IMR-90 (cell line): ENCODE measurements around the gene WDR81. TPM values are rescaled to one million over a fixed set of nuclear protein-coding genes. Genes with fewer than 3 reads are reported as not detected.

Experiments
- ATAC-seq: fragments of 200-7000 bp; cut with Tn5 transposase; 2 replicates; pipeline ENCODE4 v1.9.1; 2020; ENCODE audit warnings: low read depth, mild to moderate bottlenecking, moderate library complexity
- BruUV-seq: library from RNA; stranded (reverse); fragments of 400-500 nt; replicated peaks from 2 replicates; lab custom pipeline; 2021; lab: Mats Ljungman, UMichigan
- CTCF ChIA-PET: fragments of 300-600 bp; formaldehyde crosslinking; extraction: SDS; loops from one replicate; lab custom pipeline; 2021; ENCODE audit warnings: antibody characterized with exemption; lab: Yijun Ruan, JAX
- POLR2A ChIA-PET: fragments of 300-600 bp; sonication (Branson Sonifier 250); formaldehyde crosslinking; loops from one replicate; lab custom pipeline; 2022; ENCODE audit warnings: antibody characterized with exemption; ENCODE audit not compliant: unreplicated experiment; lab: Charles Lee
- DNase-seq: peaks from one replicate; pipeline ENCODE4 v3.0.0; 2013
- H2AFZ ChIP-seq: replicated peaks from 2 replicates; pipeline ENCODE3; 2013; ENCODE audit warnings: low read length, mild to moderate bottlenecking; ENCODE audit not compliant: poor library complexity
- H2AK5ac ChIP-seq: 2 replicates; pipeline ENCODE4 v1.6.1; 2013; ENCODE audit warnings: low read depth, low read length, inconsistent platforms
- H2AK9ac ChIP-seq: replicated peaks from 2 replicates; pipeline ENCODE3; 2013; ENCODE audit warnings: mild to moderate bottlenecking, low read depth, low read length, moderate library complexity; ENCODE audit not compliant: poor library complexity
- H2BK120ac ChIP-seq: 2 replicates; pipeline ENCODE4 v1.6.1; 2013; ENCODE audit warnings: low read depth, low read length, inconsistent platforms
- H2BK15ac ChIP-seq: 3 replicates; pipeline ENCODE4 v1.6.1; 2013; ENCODE audit warnings: low read depth, low read length, inconsistent platforms
- H2BK20ac ChIP-seq: 2 replicates; pipeline ENCODE4 v1.6.1; 2013; ENCODE audit warnings: low read depth, mild to moderate bottlenecking, inconsistent platforms, low read length, moderate library complexity
- H2BK5ac ChIP-seq: 2 replicates; pipeline ENCODE4 v1.6.1; 2013; ENCODE audit warnings: mild to moderate bottlenecking, low read depth, low read length, inconsistent platforms; ENCODE audit not compliant: poor library complexity, severe bottlenecking
- H3K14ac ChIP-seq: replicated peaks from 2 replicates; pipeline ENCODE4 v1.6.1; 2013; ENCODE audit warnings: low read depth, low read length, inconsistent platforms
- H3K18ac ChIP-seq: 2 replicates; pipeline ENCODE4 v1.6.1; 2013; ENCODE audit warnings: low read depth, low read length, control low read depth
- H3K23ac ChIP-seq: 2 replicates; pipeline ENCODE4 v1.6.1; 2013; ENCODE audit warnings: low read depth, low read length, inconsistent platforms
- H3K27ac ChIP-seq: 2 replicates; pipeline ENCODE4 v1.5.1; 2013; ENCODE audit warnings: mild to moderate bottlenecking, control low read depth, low read length; ENCODE audit not compliant: insufficient read depth
- H3K27me3 ChIP-seq: 2 replicates; pipeline ENCODE4 v1.6.1; 2013; ENCODE audit warnings: low read length; ENCODE audit not compliant: control insufficient read depth, insufficient read depth
- H3K36me3 ChIP-seq: 2 replicates; pipeline ENCODE4 v1.6.1; 2013; ENCODE audit warnings: low read length, mixed read lengths; ENCODE audit not compliant: control insufficient read depth, insufficient read depth
- H3K4ac ChIP-seq: 2 replicates; pipeline ENCODE4 v1.6.1; 2013; ENCODE audit warnings: low read depth, low read length, inconsistent platforms
- H3K4me1 ChIP-seq: 2 replicates; pipeline ENCODE4 v1.6.1; 2013; ENCODE audit warnings: low read length, mixed read lengths; ENCODE audit not compliant: control insufficient read depth, insufficient read depth
- H3K4me2 ChIP-seq: 2 replicates; pipeline ENCODE4 v1.6.1; 2013; ENCODE audit warnings: low read depth, mild to moderate bottlenecking, control low read depth, low read length, moderate library complexity
- H3K4me3 ChIP-seq: 2 replicates; pipeline ENCODE4 v1.5.1; 2013; ENCODE audit warnings: low read depth, mild to moderate bottlenecking, control low read depth, low read length, moderate library complexity; ENCODE audit not compliant: insufficient read depth
- H3K56ac ChIP-seq: 2 replicates; pipeline ENCODE4 v1.6.1; 2013; ENCODE audit warnings: low read length, inconsistent platforms; ENCODE audit not compliant: insufficient read depth; ENCODE audit errors: extremely low read depth
- H3K79me1 ChIP-seq, 2 experiments: 2 replicates each; pipeline ENCODE4 v1.6.1; 2013; ENCODE audit warnings: low read length in 2 of 2, inconsistent platforms in 1 of 2, low read depth in 1 of 2
- H3K9ac ChIP-seq: 2 replicates; pipeline ENCODE4 v1.6.1; 2013; ENCODE audit warnings: low read depth, low read length, control low read depth
- H3K9me1 ChIP-seq: 2 replicates; pipeline ENCODE4 v1.6.1; 2013; ENCODE audit warnings: low read length, inconsistent platforms; ENCODE audit not compliant: insufficient read depth
- H3K9me3 ChIP-seq: 2 replicates; pipeline ENCODE4 v1.6.1; 2013; ENCODE audit warnings: low read length; ENCODE audit not compliant: control insufficient read depth, insufficient read depth
- H4K20me1 ChIP-seq: 2 replicates; pipeline ENCODE4 v1.6.1; 2013; ENCODE audit warnings: low read length, inconsistent platforms; ENCODE audit not compliant: insufficient read depth
- H4K5ac ChIP-seq: 2 replicates; pipeline ENCODE4 v1.6.1; 2013; ENCODE audit warnings: mild to moderate bottlenecking, low read depth, low read length, control low read depth
- H4K8ac ChIP-seq, 2 experiments: 2 replicates each; pipeline ENCODE4 v1.6.1; 2013; ENCODE audit warnings: low read depth in 2 of 2, low read length in 2 of 2, control low read depth in 1 of 2, inconsistent platforms in 1 of 2
- H4K91ac ChIP-seq: 2 replicates; pipeline ENCODE4 v1.6.1; 2013; ENCODE audit warnings: low read depth, low read length, inconsistent platforms; ENCODE audit not compliant: insufficient read depth
- BHLHE40 ChIP-seq: fragments of 150-350 bp; IDR thresholded peaks from 2 replicates; pipeline ENCODE4 v1.6.1; 2016; ENCODE audit warnings: mild to moderate bottlenecking, low read depth, low read length
- CHD1 ChIP-seq: IDR thresholded peaks from 2 replicates; pipeline ENCODE4 v1.6.1; 2012; ENCODE audit warnings: low read depth, low read length, improper control_type of control experiment
- CTCF ChIP-seq: conservative IDR thresholded peaks from 2 replicates; pipeline ENCODE4 v1.5.1; 2012; ENCODE audit warnings: mild to moderate bottlenecking, low read depth, low read length, improper control_type of control experiment
- MXI1 ChIP-seq: IDR thresholded peaks from 2 replicates; pipeline ENCODE4 v1.6.1; 2012; ENCODE audit warnings: low read depth, mild to moderate bottlenecking, low read length, moderate library complexity, borderline replicate concordance
- SMC3 ChIP-seq: fragments of 150-350 bp; IDR thresholded peaks from 2 replicates; pipeline ENCODE4 v1.6.1; 2016; ENCODE audit warnings: low read depth, mild to moderate bottlenecking, antibody characterized with exemption, low read length, moderate library complexity
- USF2 ChIP-seq: fragments of 150-350 bp; IDR thresholded peaks from 2 replicates; pipeline ENCODE4 v1.6.1; 2017; ENCODE audit warnings: mild to moderate bottlenecking, antibody characterized with exemption, low read length, low read depth
- WGBS, 2 experiments: methylation state at CpG; one replicate each; pipeline versions ENCODE4 v1.1.5 to v1.1.7; 2013; ENCODE audit warnings: missing lambda C conversion rate in 2 of 2; ENCODE audit not compliant: insufficient read length in 1 of 2; ENCODE audit errors: extremely low coverage in 2 of 2; 5-methylcytosine and 5-hydroxymethylcytosine counted together
- dilution Hi-C: fragments of 300-500 bp; cut with HindIII; formaldehyde crosslinking; loops from one replicate; pipeline ENCODE4 v1.14.3; 2018; ENCODE audit warnings: low sequenced_read_pairs; ENCODE audit not compliant: unreplicated experiment
- in situ Hi-C: fragments of 300-500 bp; cut with MboI; formaldehyde crosslinking; loops from 3 replicates; pipeline ENCODE4 v1.14.3; 2019; ENCODE audit warnings: low sequenced_read_pairs, inconsistent platforms, mixed read lengths
- intact Hi-C: fragments of 100-400 bp; cut with micrococcal nuclease; formaldehyde crosslinking; loops from 2 replicates; pipeline ENCODE4 v1.10.0; 2022
- polyA plus RNA-seq, 3 experiments: library from polyadenylated mRNA; depleted of rRNA; stranded (reverse); fragments of >200 nt; gene quantifications; 2 replicates each; pipeline ENCODE4 v1.2.3, GENCODE V29; 2012; ENCODE audit warnings: low replicate concordance in 1 of 3
- total RNA-seq: library from RNA; depleted of rRNA; stranded (reverse); fragments of >200 nt; gene quantifications from 2 replicates; pipeline ENCODE4 v1.2.3, GENCODE V29; 2012

The WDR81 gene
- total and polyA plus RNA-seq, 2 of the 4 experiments (the other 2 are of a cell fraction), result 3.0 to 8.4 TPM

GRCh38 chr17:1764284-1764683, 39.8 kb downstream of the WDR81 start:
- H4K8ac ChIP-seq, result peak overlapping the region; percentile 4 to 93; a peak in 3 of 4 replicates
- 0 out of 2 replicates have a peak overlapping the region, but pooled peaks have one; percentile 14 for H3K23ac ChIP-seq
- H3K4me3 ChIP-seq, result no peak overlapping the region
- peak overlapping the region; percentile 29 for H3K4me2 ChIP-seq
- 10% methylated on average over 2 of the region's 11 CpGs; no CpG with 5 or more reads in 1 of the 2 experiments for WGBS, 2 experiments
- H2BK5ac ChIP-seq, result peak overlapping the region; percentile 61
- peak overlapping the region; percentile 33; the same call in 1 of the 2 replicates for H4K5ac ChIP-seq
- H3K56ac ChIP-seq, result no peak overlapping the region
- H3K9me1 ChIP-seq, result peaks cover 9% of the 10 kb centered on the region
- no peaks in the 10 kb centered on the region for H3K27me3 ChIP-seq
- no peaks in the 10 kb centered on the region for H3K79me1 ChIP-seq
- H2AFZ ChIP-seq, result peak overlapping the region; percentile 91
- peak overlapping the region; percentile 39 for H3K4ac ChIP-seq
- in situ Hi-C loops, result no loop called here
- H2BK120ac ChIP-seq, result peak overlapping the region; percentile 26
- peak; percentile 96 for TF ChIP-seq MXI1
- TF ChIP-seq BHLHE40, result peak; percentile 91
- TF ChIP-seq CTCF, result no peak
- TF ChIP-seq SMC3, result 0 out of 2 replicates have a peak, but pooled peaks have one; percentile 6
- peak; percentile 45 for TF ChIP-seq USF2
- no peak for TF ChIP-seq CHD1
- no peak overlapping the region; the same call in 1 of the 2 replicates for H3K18ac ChIP-seq
- H3K4me1 ChIP-seq, result peaks cover 21% of the 10 kb centered on the region
- H2AK9ac ChIP-seq, result peak overlapping the region; percentile 65
- H3K14ac ChIP-seq, result peak overlapping the region; percentile 31; the same call in 1 of the 2 replicates
- intact Hi-C loops, result no loop called here
- H3K9me3 ChIP-seq, result no peaks in the 10 kb centered on the region
- H2BK15ac ChIP-seq, result peak overlapping the region; percentile 29; the same call in 1 of the 3 replicates
- no peaks in the 10 kb centered on the region; the same call in 1 of the 2 replicates for H3K36me3 ChIP-seq
- 0 out of 2 replicates have a peak overlapping the region, but pooled peaks have one; percentile 82 for H2AK5ac ChIP-seq
- no TSS peak for BruUV-seq
- peak overlapping the region; percentile 42 for H2BK20ac ChIP-seq
- ChIA-PET CTCF (interaction anchor here (1.3 kb wide), 1 partner anchor 12 kb away, joined by 3 read pairs; no protein-coding TSS in a partner anchor), POLR2A (no interaction called here)
- peak; percentile 87 for DNase-seq
- H4K20me1 ChIP-seq, result no peaks in the 10 kb centered on the region
- H4K91ac ChIP-seq, result peak overlapping the region; percentile 48; the same call in 1 of the 2 replicates
- peak overlapping the region; percentile 4 for H3K9ac ChIP-seq
- dilution Hi-C loops, result no loop called here
- peak overlapping the region; percentile 36; the same call in 1 of the 2 replicates for H3K27ac ChIP-seq
- peak; percentile 65 for ATAC-seq
